Stimulated activated CD8-positive, alpha-beta memory T cell treated with anti-CD3 and anti-CD28 coated beads, Interleukin-7, amount 100 ng/mL, for 4 hours (primary cell): Measurements from ENCODE around the gene RRAGC.
"Not testable (repeated sequence)": the region's sequence is repeated elsewhere in the genome, so short reads cannot be mapped to it uniquely, and the experiment has no call there.

Experiments used
- DNase-seq, 2 donors: peaks; one replicate each; pipeline ENCODE4 v3.0.0-alpha.2; 2020; ENCODE audit warnings: low read depth in 2 of 2

The RRAGC gene

GRCh38 chr1:38817267-38818174, 42.1 kb downstream of the RRAGC start:
- DNase-seq, result no peak

- DNase-seq, result no peak
Observed at GRCh38 chr1:38815903-38816627, 43.5 kb downstream of the RRAGC start.

- no peak for DNase-seq
Observed at GRCh38 chr1:38814984-38815464, 44.5 kb downstream of the RRAGC start.

- no peak for DNase-seq
Observed at GRCh38 chr1:38814444-38814983, 45.1 kb downstream of the RRAGC start.

GRCh38 chr1:38812981-38813380, 46.6 kb downstream of the RRAGC start:
- DNase-seq, result no peak

GRCh38 chr1:38811466-38811865, 48.1 kb downstream of the RRAGC start:
- not testable (repeated sequence) for DNase-seq

GRCh38 chr1:38806090-38806489, 53.5 kb downstream of the RRAGC start:
- no peak for DNase-seq

GRCh38 chr1:38805036-38805435, 54.5 kb downstream of the RRAGC start:
- no peak for DNase-seq

- DNase-seq, result no peak
Observed at GRCh38 chr1:38804062-38804886, 55.3 kb downstream of the RRAGC start.

GRCh38 chr1:38803647-38804046, 55.9 kb downstream of the RRAGC start:
- no peak for DNase-seq

- no peak for DNase-seq
Observed at GRCh38 chr1:38800720-38801671, 58.6 kb downstream of the RRAGC start.

GRCh38 chr1:38793299-38793698, 66.3 kb downstream of the RRAGC start:
- DNase-seq, result no peak

- DNase-seq, result no peak
Observed at GRCh38 chr1:38791892-38792291, 67.7 kb downstream of the RRAGC start.

- DNase-seq, result no peak
Observed at GRCh38 chr1:38791164-38791515, 68.4 kb downstream of the RRAGC start.

- no peak for DNase-seq
Observed at GRCh38 chr1:38790422-38791163, 69.0 kb downstream of the RRAGC start.

- DNase-seq, result no peak
Observed at GRCh38 chr1:38789498-38790169, 69.9 kb downstream of the RRAGC start.

- DNase-seq, result no peak
Observed at GRCh38 chr1:38788341-38789336, 70.9 kb downstream of the RRAGC start.
